CD8-positive, alpha-beta memory T cell (primary cell): ENCODE measurements around the gene NOP53. TPM values are rescaled to one million over a fixed set of nuclear protein-coding genes. Genes with fewer than 3 reads are reported as not detected.
A peak's percentile ranks its signal among the peaks of the same experiment; 100 is the strongest.
"Not testable (repeated sequence)": the region's sequence is repeated elsewhere in the genome, so short reads cannot be mapped to it uniquely, and the experiment has no call there.

ENCODE experiments used
- CTCF ChIA-PET: fragments of 350-600 bp; sonication (Branson Sonifier 250); formaldehyde crosslinking; loops from one replicate; lab custom pipeline; 2021; ENCODE audit warnings: antibody characterized with exemption; lab: Charles Lee
- POLR2A ChIA-PET: fragments of 350-600 bp; sonication (Branson Sonifier 250); formaldehyde crosslinking; loops from one replicate; lab custom pipeline; 2021; ENCODE audit warnings: antibody characterized with exemption; lab: Charles Lee
- DNase-seq, 5 donors: peaks; one replicate each; pipeline versions ENCODE4 v3.0.0 to v3.0.0-alpha.2; 2020 to 2022; ENCODE audit warnings: mixed read lengths in 1 of 5
- H3K27ac ChIP-seq: one replicate; pipeline ENCODE4 v1.7.0; 2013; ENCODE audit warnings: low read depth, mild to moderate bottlenecking, low read length, moderate library complexity
- H3K27me3 ChIP-seq: 2 replicates; pipeline ENCODE4 v1.7.0; 2013; ENCODE audit warnings: low read length, mild to moderate bottlenecking; ENCODE audit not compliant: insufficient read depth, poor library complexity, severe bottlenecking
- H3K36me3 ChIP-seq: 2 replicates; pipeline ENCODE4 v1.7.0; 2013; ENCODE audit warnings: mild to moderate bottlenecking, low read length, moderate library complexity; ENCODE audit not compliant: insufficient read depth
- H3K4me1 ChIP-seq: 2 replicates; pipeline ENCODE4 v1.7.0; 2013; ENCODE audit warnings: mild to moderate bottlenecking, low read length, moderate library complexity; ENCODE audit not compliant: insufficient read depth
- H3K4me3 ChIP-seq: 2 replicates; pipeline ENCODE4 v1.7.0; 2013; ENCODE audit warnings: mild to moderate bottlenecking, low read length
- H3K9me3 ChIP-seq: 2 replicates; pipeline ENCODE4 v1.7.0; 2013; ENCODE audit warnings: mild to moderate bottlenecking, low read length
- H3K27ac Mint-ChIP-seq, 8 donors: one replicate each; pipeline ENCODE4 v1.8.0; 2020 to 2021; ENCODE audit warnings: mixed read lengths in 8 of 8, mild to moderate bottlenecking in 6 of 8, inconsistent platforms in 3 of 8, moderate library complexity in 3 of 8
- H3K27me3 Mint-ChIP-seq, 2 donors: one replicate each; pipeline ENCODE4 v1.8.0; 2020 to 2021; ENCODE audit warnings: mixed read lengths in 2 of 2, mild to moderate bottlenecking in 1 of 2, moderate library complexity in 1 of 2
- H3K36me3 Mint-ChIP-seq, 3 donors: one replicate each; pipeline ENCODE4 v1.8.0; 2020 to 2021; ENCODE audit warnings: mixed read lengths in 3 of 3, inconsistent platforms in 1 of 3, mild to moderate bottlenecking in 1 of 3
- H3K4me1 Mint-ChIP-seq, 3 donors: one replicate each; pipeline ENCODE4 v1.8.0; 2020 to 2021; ENCODE audit warnings: mixed read lengths in 3 of 3, inconsistent platforms in 1 of 3, mild to moderate bottlenecking in 1 of 3
- H3K4me3 Mint-ChIP-seq, 7 donors: one replicate each; pipeline ENCODE4 v1.8.0; 2020 to 2021; ENCODE audit warnings: mixed read lengths in 7 of 7, mild to moderate bottlenecking in 6 of 7, moderate library complexity in 4 of 7, inconsistent platforms in 2 of 7
- H3K9me3 Mint-ChIP-seq, 5 donors: one replicate each; pipeline ENCODE4 v1.8.0; 2020 to 2022; ENCODE audit warnings: mixed read lengths in 5 of 5, mild to moderate bottlenecking in 3 of 5, moderate library complexity in 2 of 5, inconsistent platforms in 1 of 5
- polyA plus RNA-seq: library from polyadenylated mRNA; unstranded; fragments of 300-500 nt; fragmentation: Illumina TruSeq; gene quantifications from one replicate; pipeline ENCODE4 v1.2.3, GENCODE V29; 2021
- total RNA-seq, 2 experiments: library from RNA; stranded (reverse); gene quantifications; one replicate each; pipeline ENCODE4 v1.2.3, GENCODE V29; 2021

NOP53 gene
- total and polyA plus RNA-seq, 3 experiments from 2014 or later = 196 to 243 (median 236) TPM

DNA sequence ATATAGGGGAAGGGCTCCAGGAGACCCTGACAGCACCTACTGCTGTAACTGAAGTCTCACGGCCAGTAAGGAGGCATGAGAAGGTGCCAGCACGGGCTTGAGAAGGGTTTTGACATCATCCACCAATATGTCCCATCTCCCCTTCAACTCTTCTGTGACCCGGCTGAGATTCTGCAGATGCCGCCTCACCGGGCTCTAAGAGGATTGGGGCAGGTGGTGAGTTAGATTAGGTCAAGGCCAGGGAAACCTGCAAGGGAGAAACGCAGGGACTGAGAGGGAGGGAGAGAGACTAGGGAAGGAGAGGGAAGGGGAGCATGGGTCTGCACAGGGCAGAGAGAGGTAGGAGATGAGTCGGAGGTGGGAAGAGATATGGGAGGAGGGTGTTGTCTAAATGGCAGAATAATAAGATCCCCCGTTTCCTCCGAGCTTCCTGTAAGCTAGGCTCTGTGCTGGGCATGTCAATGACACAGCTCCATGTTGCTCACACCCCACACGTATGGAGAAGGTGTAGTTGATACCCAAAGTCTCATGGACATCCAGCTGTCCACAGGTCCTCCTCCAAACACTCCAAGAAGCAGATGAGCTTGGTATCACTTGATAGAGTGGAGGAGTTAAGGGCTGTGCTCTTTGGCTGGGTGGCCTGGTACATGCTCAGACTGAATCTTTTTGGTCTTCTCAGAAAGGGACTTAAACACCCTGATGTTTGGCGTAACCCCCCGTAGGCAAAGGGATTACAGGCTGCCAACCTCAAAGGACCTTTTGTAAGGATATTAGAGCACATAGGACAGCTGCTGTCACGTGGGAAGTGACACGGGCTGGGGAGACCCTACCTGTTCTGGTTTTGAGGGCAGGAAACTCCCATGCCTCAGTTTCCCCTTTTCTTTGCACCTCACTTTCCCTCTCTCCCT, 52.9 kb downstream of the NOP53 start:
- Mint-ChIP-seq H3K4me1 (no peaks in the 10 kb centered on the region), H3K27me3 (peaks cover 10 to 18% of the 10 kb centered on the region in 2 donors), H3K4me3 (no peak overlapping the region), H3K36me3 (peaks cover 0 to 11% (median 2%) of the 10 kb centered on the region in 3 donors), H3K9me3 (peaks cover 0 to 8% (median 3%) of the 10 kb centered on the region in 5 donors), H3K27ac (no peak overlapping the region)
- H3K4me1 ChIP-seq = no peaks in the 10 kb centered on the region
- ChIA-PET CTCF (no interaction called here), POLR2A (no interaction called here)
- DNase-seq = no peak
- H3K27me3 ChIP-seq = no peaks in the 10 kb centered on the region
- H3K9me3 ChIP-seq = no peaks in the 10 kb centered on the region
- H3K27ac ChIP-seq = no peak overlapping the region
- no peak overlapping the region for H3K4me3 ChIP-seq
- H3K36me3 ChIP-seq = no peaks in the 10 kb centered on the region

- no peaks in the 10 kb centered on the region for H3K4me1 Mint-ChIP-seq
- CTCF ChIA-PET = interaction anchor here (1.2 kb wide), 1 partner anchor 14 kb away, joined by 3 read pairs; no protein-coding TSS in a partner anchor
- Histone ChIP-seq H3K9me3 (no peaks in the 10 kb centered on the region), H3K4me3 (no peak overlapping the region), H3K27ac (no peak overlapping the region), H3K36me3 (no peaks in the 10 kb centered on the region), H3K27me3 (no peaks in the 10 kb centered on the region), H3K4me1 (no peaks in the 10 kb centered on the region)
- H3K27ac Mint-ChIP-seq = no peak overlapping the region
- peaks cover 0 to 11% (median 2%) of the 10 kb centered on the region in 3 donors for H3K36me3 Mint-ChIP-seq
- H3K4me3 Mint-ChIP-seq = no peak overlapping the region
- POLR2A ChIA-PET = no interaction called here
- no peak for DNase-seq
- peaks cover 0 to 8% (median 3%) of the 10 kb centered on the region in 5 donors for H3K9me3 Mint-ChIP-seq
- peaks cover 10 to 18% of the 10 kb centered on the region in 2 donors for H3K27me3 Mint-ChIP-seq
Measured at GRCh38 chr19:47798904-47799266, 53.5 kb downstream of the NOP53 start.

DNA sequence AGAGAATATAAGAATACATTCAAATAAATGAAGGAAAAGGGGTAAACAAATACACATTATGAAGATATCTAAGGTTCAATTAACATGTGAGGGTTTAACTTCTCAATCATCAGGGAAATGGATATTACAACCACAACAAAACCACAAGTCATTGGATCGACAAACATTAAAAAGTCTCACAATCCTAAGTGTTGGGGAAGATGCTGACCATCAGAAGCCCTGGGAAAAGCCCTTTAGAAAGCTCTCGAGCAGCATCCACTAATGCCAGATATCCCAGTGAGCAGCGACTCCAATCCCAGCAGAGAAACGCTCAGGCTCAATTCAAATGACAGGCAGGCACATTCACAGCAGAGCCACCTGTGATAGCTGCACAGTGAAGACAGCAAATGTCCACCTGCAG, 55.9 kb downstream of the NOP53 start:
- H3K4me1 ChIP-seq = no peaks in the 10 kb centered on the region
- Mint-ChIP-seq H3K4me1 (no peaks in the 10 kb centered on the region), H3K4me3 (no peak overlapping the region), H3K27me3 (peaks cover 9 to 19% of the 10 kb centered on the region in 2 donors), H3K9me3 (peaks cover 0 to 8% (median 3%) of the 10 kb centered on the region in 5 donors), H3K36me3 (peaks cover 0 to 11% (median 0%) of the 10 kb centered on the region in 3 donors), H3K27ac (peak overlapping the region in 1 of 8 donors; percentile 64)
- no peak overlapping the region for H3K4me3 ChIP-seq
- POLR2A ChIA-PET = no interaction called here
- H3K27ac ChIP-seq = no peak overlapping the region
- CTCF ChIA-PET = no interaction called here
- no peaks in the 10 kb centered on the region for H3K27me3 ChIP-seq
- H3K9me3 ChIP-seq = no peaks in the 10 kb centered on the region
- no peak for DNase-seq
- no peaks in the 10 kb centered on the region for H3K36me3 ChIP-seq

GRCh38 chr19:47802521-47803043, 57.2 kb downstream of the NOP53 start:
- H3K27ac Mint-ChIP-seq = peak overlapping the region in 2 of 8 donors; percentile 17 to 21

GRCh38 chr19:47803148-47803547, 57.8 kb downstream of the NOP53 start:
- Mint-ChIP-seq H3K27me3 (peaks cover 9 to 16% of the 10 kb centered on the region in 2 donors), H3K36me3 (peaks cover 0 to 11% (median 0%) of the 10 kb centered on the region in 3 donors)
- H3K9me3 Mint-ChIP-seq, H3K9me3 ChIP-seq, POLR2A ChIA-PET, H3K4me3 Mint-ChIP-seq, H3K4me1 ChIP-seq, H3K27me3 ChIP-seq, H3K27ac ChIP-seq, H3K4me1 Mint-ChIP-seq, H3K27ac Mint-ChIP-seq, DNase-seq, H3K36me3 ChIP-seq, H3K4me3 ChIP-seq, CTCF ChIA-PET: not testable (repeated sequence)

More at GRCh38 chr19:47802521-47803043, 57.2 kb downstream of the NOP53 start:
- peaks cover 0 to 8% (median 3%) of the 10 kb centered on the region in 5 donors for H3K9me3 Mint-ChIP-seq
- no peaks in the 10 kb centered on the region for H3K9me3 ChIP-seq
- peaks cover 9 to 22% of the 10 kb centered on the region in 2 donors for H3K27me3 Mint-ChIP-seq
- DNase-seq = no peak
- peaks cover 0 to 11% (median 0%) of the 10 kb centered on the region in 3 donors for H3K36me3 Mint-ChIP-seq
- CTCF ChIA-PET = no interaction called here
- POLR2A ChIA-PET = no interaction called here
- no peaks in the 10 kb centered on the region for H3K27me3 ChIP-seq
- no peaks in the 10 kb centered on the region for H3K4me1 Mint-ChIP-seq
- H3K4me1 ChIP-seq = no peaks in the 10 kb centered on the region
- H3K4me3 ChIP-seq = no peak overlapping the region
- no peak overlapping the region for H3K4me3 Mint-ChIP-seq
- H3K27ac ChIP-seq = no peak overlapping the region
- no peaks in the 10 kb centered on the region for H3K36me3 ChIP-seq

DNA sequence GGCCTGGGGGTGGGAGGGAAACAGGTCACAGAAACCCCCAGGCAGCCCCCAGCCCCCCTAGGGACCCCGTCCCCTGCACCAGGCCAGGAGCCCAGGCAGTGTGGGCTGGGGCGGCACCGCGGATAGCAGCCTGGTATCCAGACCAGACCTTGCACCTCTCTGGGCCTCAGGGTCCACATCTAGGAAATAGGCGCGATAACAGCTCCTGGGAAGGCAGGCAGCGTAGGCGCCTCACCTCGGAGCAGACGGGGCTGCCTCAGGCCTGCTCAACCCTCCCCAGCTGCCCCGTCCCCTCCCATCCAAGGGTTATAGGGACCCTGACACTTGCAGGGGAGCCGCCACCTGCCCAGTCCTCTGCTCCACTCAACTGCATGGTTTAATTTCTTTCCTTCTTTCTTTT, 58.3 kb downstream of the NOP53 start:
- H3K4me3 ChIP-seq, H3K27ac Mint-ChIP-seq, H3K4me1 ChIP-seq, H3K9me3 Mint-ChIP-seq, H3K9me3 ChIP-seq, DNase-seq, H3K27ac ChIP-seq, CTCF ChIA-PET, H3K4me3 Mint-ChIP-seq, H3K36me3 ChIP-seq, H3K4me1 Mint-ChIP-seq, POLR2A ChIA-PET, H3K27me3 ChIP-seq: not testable (repeated sequence)
- H3K36me3 Mint-ChIP-seq = peaks cover 0 to 11% (median 0%) of the 10 kb centered on the region in 3 donors
- peaks cover 9 to 14% of the 10 kb centered on the region in 2 donors for H3K27me3 Mint-ChIP-seq

DNA sequence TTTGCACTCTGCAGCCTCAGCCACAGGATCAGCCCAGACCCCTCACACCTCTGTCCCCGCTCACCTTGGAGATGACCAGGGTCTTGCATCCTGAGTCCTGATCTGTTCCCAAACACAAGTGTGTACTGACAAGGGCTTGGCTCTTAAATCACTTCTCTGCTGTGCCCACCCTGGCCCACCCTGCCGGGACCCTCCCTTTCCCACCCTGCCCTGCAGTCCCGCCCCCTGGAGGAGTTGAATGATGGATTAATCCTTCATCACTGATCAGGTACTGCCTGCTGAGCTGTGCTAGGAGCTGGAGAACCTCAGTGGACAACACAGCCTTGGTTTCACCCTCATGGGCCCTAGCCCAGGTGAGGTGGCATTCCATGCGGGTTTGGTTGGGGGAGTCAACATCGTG, 59.1 kb downstream of the NOP53 start, which contains the start of gene TPRX1:
TSS of gene TPRX1 (minus strand) at position 101 of the 400 bp plus-strand sequence. CDS start at position 89, 12 bp downstream.
- H3K4me1 Mint-ChIP-seq, H3K4me3 ChIP-seq, H3K36me3 ChIP-seq, H3K27ac Mint-ChIP-seq, H3K9me3 ChIP-seq, CTCF ChIA-PET, POLR2A ChIA-PET, H3K9me3 Mint-ChIP-seq, H3K27me3 ChIP-seq, H3K4me3 Mint-ChIP-seq, H3K36me3 Mint-ChIP-seq, H3K27ac ChIP-seq, H3K4me1 ChIP-seq, DNase-seq: not testable (repeated sequence)
- H3K27me3 Mint-ChIP-seq = peaks cover 3 to 13% of the 10 kb centered on the region in 2 donors

- H3K4me3 Mint-ChIP-seq = no peak overlapping the region
- H3K4me1 Mint-ChIP-seq = no peaks in the 10 kb centered on the region
- H3K27me3 ChIP-seq = no peaks in the 10 kb centered on the region
- H3K36me3 ChIP-seq = no peaks in the 10 kb centered on the region
- no peaks in the 10 kb centered on the region for H3K4me1 ChIP-seq
- DNase-seq = no peak
- CTCF ChIA-PET = no interaction called here
- H3K9me3 ChIP-seq = no peaks in the 10 kb centered on the region
- H3K27me3 Mint-ChIP-seq = peaks cover 3 to 13% of the 10 kb centered on the region in 2 donors
- peaks cover 0 to 6% (median 0%) of the 10 kb centered on the region in 3 donors for H3K36me3 Mint-ChIP-seq
- no peak overlapping the region for H3K27ac ChIP-seq
- no peak overlapping the region for H3K4me3 ChIP-seq
- peaks cover 0 to 5% (median 1%) of the 10 kb centered on the region in 5 donors for H3K9me3 Mint-ChIP-seq
- POLR2A ChIA-PET = no interaction called here
- no peak overlapping the region for H3K27ac Mint-ChIP-seq
Measured at GRCh38 chr19:47805313-47805712, 60.0 kb downstream of the NOP53 start.
